Keratinocyte (primary cell): ENCODE data around the gene COIL. TPM values are rescaled to one million over a fixed set of nuclear protein-coding genes. Genes with fewer than 3 reads are reported as not detected.

Source experiments
- DNase-seq: peaks from one replicate; pipeline ENCODE4 v3.0.0-alpha.2; 2011; ENCODE audit warnings: low read depth, missing footprints, low spot score
- FAIRE-seq: peaks from 2 replicates; lab custom pipeline; 2011; peaks lifted over from hg19 to GRCh38; lab: Jason Lieb, UNC
- H2AFZ ChIP-seq: 2 replicates; pipeline ENCODE4 v1.6.0; 2012; ENCODE audit warnings: low read length, control low read depth, inconsistent platforms; ENCODE audit not compliant: control insufficient read depth
- H3K27ac ChIP-seq: 2 replicates; pipeline ENCODE4 v1.5.1; 2011; ENCODE audit warnings: low read length; ENCODE audit not compliant: control insufficient read depth, insufficient read depth
- H3K27me3 ChIP-seq: 3 replicates; pipeline ENCODE4 v1.6.0; 2011; ENCODE audit warnings: low read length; ENCODE audit not compliant: control insufficient read depth, insufficient read depth; ENCODE audit errors: extremely low read depth
- H3K36me3 ChIP-seq, 2 experiments: 2 replicates in 1 of 2; 3 replicates in 1 of 2; pipeline ENCODE4 v1.5.1; 2011; ENCODE audit warnings: low read length in 2 of 2, mild to moderate bottlenecking in 1 of 2; ENCODE audit not compliant: control insufficient read depth in 2 of 2, insufficient read depth in 2 of 2; ENCODE audit errors: extremely low read depth in 1 of 2
- H3K4me1 ChIP-seq: 3 replicates; pipeline ENCODE4 v1.5.1; 2011; ENCODE audit warnings: low read length; ENCODE audit not compliant: control insufficient read depth, insufficient read depth; ENCODE audit errors: extremely low read depth
- H3K4me2 ChIP-seq: 3 replicates; pipeline ENCODE4 v1.6.0; 2011; ENCODE audit warnings: low read depth, low read length; ENCODE audit not compliant: control insufficient read depth, insufficient read depth; ENCODE audit errors: extremely low read depth
- H3K4me3 ChIP-seq, 3 experiments: fragments of 200-600 bp in 1 of 3; sonication (generic) in 1 of 3; 2 replicates in 2 of 3; 3 replicates in 1 of 3; pipeline ENCODE4 v1.5.1; 2011 to 2016; ENCODE audit warnings: low read length in 3 of 3, mild to moderate bottlenecking in 3 of 3, control low read depth in 2 of 3, inconsistent platforms in 1 of 3, low read depth in 1 of 3, mixed read lengths in 1 of 3, mixed run types in 1 of 3, moderate library complexity in 1 of 3; ENCODE audit not compliant: control insufficient read depth in 2 of 3, insufficient read depth in 2 of 3; ENCODE audit errors: extremely low read depth in 1 of 3
- H3K79me2 ChIP-seq: 2 replicates; pipeline ENCODE4 v1.6.0; 2012; ENCODE audit warnings: low read length; ENCODE audit not compliant: control insufficient read depth, insufficient read depth
- H3K9ac ChIP-seq: 3 replicates; pipeline ENCODE4 v1.6.0; 2011; ENCODE audit warnings: low read length; ENCODE audit not compliant: control insufficient read depth, insufficient read depth; ENCODE audit errors: extremely low read depth
- H3K9me1 ChIP-seq: 3 replicates; pipeline ENCODE4 v1.6.0; 2011; ENCODE audit warnings: low read length; ENCODE audit not compliant: control insufficient read depth, insufficient read depth; ENCODE audit errors: extremely low read depth
- H3K9me3 ChIP-seq: 2 replicates; pipeline ENCODE4 v1.5.1; 2012; ENCODE audit warnings: low read depth, low read length; ENCODE audit not compliant: control insufficient read depth
- H4K20me1 ChIP-seq: 3 replicates; pipeline ENCODE4 v1.6.0; 2011; ENCODE audit warnings: low read length; ENCODE audit not compliant: control insufficient read depth, insufficient read depth; ENCODE audit errors: extremely low read depth
- EZH2 ChIP-seq: IDR thresholded peaks from one replicate; pipeline ENCODE4 v1.6.1; 2012; ENCODE audit warnings: inconsistent platforms, mild to moderate bottlenecking, low read length, moderate library complexity
- dilution Hi-C: fragments of 300-500 bp; cut with MboI; formaldehyde crosslinking; loops from one replicate; pipeline ENCODE4 v1.7.0; 2020; ENCODE audit warnings: low sequenced_read_pairs; ENCODE audit not compliant: extremely low pct_ligation_motif_present
- polyA plus RNA-seq, 5 experiments: library from polyadenylated mRNA; depleted of rRNA in 3 of 5; stranded (reverse) in 3 of 5; stranded (forward) in 1 of 5; unstranded in 1 of 5; fragments of >200 nt; gene quantifications; 1 replicate in 1 of 5; 2 replicates in 3 of 5; 3 replicates in 1 of 5; pipeline versions ENCODE4 v1.2.1 to v1.2.3, GENCODE V29; 2011 to 2012; ENCODE audit warnings: missing spikeins in 2 of 5, low read depth in 1 of 5, low replicate concordance in 1 of 5
- TF ChIP-seq, protein P1 (sequence below), 3 experiments: IDR thresholded peaks in 1 of 3; conservative IDR thresholded peaks in 1 of 3; optimal IDR thresholded peaks in 1 of 3; 2 replicates in 2 of 3; 3 replicates in 1 of 3; pipeline versions ENCODE3 to v1.5.1; 2011; ENCODE audit warnings: low read length in 3 of 3, mild to moderate bottlenecking in 3 of 3, moderate library complexity in 2 of 3, control low read depth in 1 of 3, inconsistent platforms in 1 of 3; ENCODE audit not compliant: insufficient read depth in 2 of 3; ENCODE audit errors: extremely low read depth in 1 of 3

The COIL gene
- polyA plus RNA-seq, 1 donor (not counting 4 experiments of a cell fraction or from before 2014, with no cell fraction given) = 11.6 TPM

GRCh38 chr17:56985371-56986162 lies 24.7 kb upstream of the COIL start:
- Histone ChIP-seq H2AFZ (no peak overlapping the region), H3K27ac (no peak overlapping the region), H3K27me3 (no peaks in the 10 kb centered on the region), H4K20me1 (no peaks in the 10 kb centered on the region), H3K9me1 (no peaks in the 10 kb centered on the region), H3K9me3 (no peaks in the 10 kb centered on the region), H3K4me2 (no peak overlapping the region), H3K36me3 (peaks cover 4 to 8% of the 10 kb centered on the region in 2 experiments), H3K79me2 (no peaks in the 10 kb centered on the region), H3K9ac (no peak overlapping the region), H3K4me3 (no peak overlapping the region), H3K4me1 (peaks cover 14% of the 10 kb centered on the region)
- DNase-seq (no peak), FAIRE-seq (no peak)
- dilution Hi-C loops = no loop called here
- no peak for TF ChIP-seq EZH2
- TF ChIP-seq, protein P1, sequence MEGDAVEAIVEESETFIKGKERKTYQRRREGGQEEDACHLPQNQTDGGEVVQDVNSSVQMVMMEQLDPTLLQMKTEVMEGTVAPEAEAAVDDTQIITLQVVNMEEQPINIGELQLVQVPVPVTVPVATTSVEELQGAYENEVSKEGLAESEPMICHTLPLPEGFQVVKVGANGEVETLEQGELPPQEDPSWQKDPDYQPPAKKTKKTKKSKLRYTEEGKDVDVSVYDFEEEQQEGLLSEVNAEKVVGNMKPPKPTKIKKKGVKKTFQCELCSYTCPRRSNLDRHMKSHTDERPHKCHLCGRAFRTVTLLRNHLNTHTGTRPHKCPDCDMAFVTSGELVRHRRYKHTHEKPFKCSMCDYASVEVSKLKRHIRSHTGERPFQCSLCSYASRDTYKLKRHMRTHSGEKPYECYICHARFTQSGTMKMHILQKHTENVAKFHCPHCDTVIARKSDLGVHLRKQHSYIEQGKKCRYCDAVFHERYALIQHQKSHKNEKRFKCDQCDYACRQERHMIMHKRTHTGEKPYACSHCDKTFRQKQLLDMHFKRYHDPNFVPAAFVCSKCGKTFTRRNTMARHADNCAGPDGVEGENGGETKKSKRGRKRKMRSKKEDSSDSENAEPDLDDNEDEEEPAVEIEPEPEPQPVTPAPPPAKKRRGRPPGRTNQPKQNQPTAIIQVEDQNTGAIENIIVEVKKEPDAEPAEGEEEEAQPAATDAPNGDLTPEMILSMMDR (optimal IDR thresholded peaks at IDR 0.05 in 1 of 3, IDR thresholded peaks at IDR 0.05 in 1 of 3, conservative IDR thresholded peaks at IDR 0.05 in 1 of 3; ENCODE audit: extremely low read depth in 1 of 3, insufficient read depth in 2 of 3, low read length in 3 of 3) = no peak

DNA sequence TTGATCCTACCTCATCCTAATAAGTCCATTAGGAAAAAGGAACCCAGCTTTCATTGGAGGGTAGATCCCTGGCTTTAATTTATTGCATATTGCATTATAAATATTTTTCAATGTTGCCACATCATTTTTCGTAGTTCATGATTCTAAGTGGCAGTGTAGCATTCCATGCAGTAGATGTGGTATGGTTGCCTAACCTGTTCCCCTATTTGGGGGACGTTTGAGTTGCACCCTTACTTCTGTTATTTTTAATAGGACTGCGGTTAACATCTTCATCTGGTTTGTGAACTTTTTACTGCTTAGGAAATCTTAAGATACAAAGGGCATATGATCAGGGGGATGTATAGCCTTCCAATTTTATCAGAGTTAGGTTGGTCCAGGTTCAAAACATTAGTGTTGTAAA lies 22.5 kb upstream of the COIL start:
- TF ChIP-seq, protein P1 (optimal IDR thresholded peaks at IDR 0.05 in 1 of 3, IDR thresholded peaks at IDR 0.05 in 1 of 3, conservative IDR thresholded peaks at IDR 0.05 in 1 of 3; ENCODE audit: extremely low read depth in 1 of 3, insufficient read depth in 2 of 3, low read length in 3 of 3) = no peak
- TF ChIP-seq EZH2 = no peak
- Histone ChIP-seq H3K9me3 (no peaks in the 10 kb centered on the region), H2AFZ (no peak overlapping the region), H3K9me1 (no peaks in the 10 kb centered on the region), H3K27ac (no peak overlapping the region), H3K4me2 (no peak overlapping the region), H3K79me2 (no peaks in the 10 kb centered on the region), H3K4me3 (no peak overlapping the region), H4K20me1 (no peaks in the 10 kb centered on the region), H3K27me3 (no peaks in the 10 kb centered on the region), H3K4me1 (peaks cover 22% of the 10 kb centered on the region), H3K36me3 (peaks cover 4 to 8% of the 10 kb centered on the region in 2 experiments), H3K9ac (no peak overlapping the region)
- dilution Hi-C loops = no loop called here
- FAIRE-seq (no peak), DNase-seq (no peak)
